Sigmoid colon (tissue), 7 donors: Measurements from ENCODE around the gene ZNF768. TPM values are rescaled to one million over a fixed set of nuclear protein-coding genes. Genes with fewer than 3 reads are reported as not detected.

ENCODE experiments used
- DNase-seq: peaks from one replicate; pipeline ENCODE4 v3.0.0-alpha.2; 2019
- H3K27ac ChIP-seq, 4 donors: fragments of 200-600 bp; sonication (generic); one replicate each; pipeline ENCODE4 v1.5.1; 2016 to 2019; ENCODE audit warnings: mild to moderate bottlenecking in 1 of 4
- H3K27me3 ChIP-seq, 3 donors: fragments of 200-600 bp; sonication (generic); one replicate each; pipeline ENCODE4 v1.5.1; 2019; ENCODE audit warnings: mild to moderate bottlenecking in 1 of 3
- H3K36me3 ChIP-seq, 4 donors: fragments of 200-600 bp; sonication (generic); one replicate each; pipeline ENCODE4 v1.5.1; 2016 to 2019
- H3K4me1 ChIP-seq, 4 donors: fragments of 200-600 bp; sonication (generic); one replicate each; pipeline ENCODE4 v1.5.1; 2017 to 2019
- H3K4me3 ChIP-seq, 4 donors: fragments of 200-600 bp; sonication (generic); one replicate each; pipeline ENCODE4 v1.5.1; 2017 to 2019; ENCODE audit warnings: mild to moderate bottlenecking in 2 of 4, moderate library complexity in 1 of 4
- H3K9me3 ChIP-seq, 4 donors: fragments of 200-600 bp in 3 of 4; sonication (generic) in 3 of 4; one replicate each; pipeline versions ENCODE4 v1.5.1 to v1.6.1; 2013 to 2019
- CTCF ChIP-seq, 4 experiments: fragments of 450-650 bp in 3 of 4; fragments of 200-600 bp in 1 of 4; IDR thresholded peaks; one replicate each; pipeline ENCODE4 v1.5.1; 2016 to 2019; ENCODE audit warnings: antibody characterized with exemption in 4 of 4, mild to moderate bottlenecking in 3 of 4, moderate library complexity in 2 of 4
- EP300 ChIP-seq, 4 donors: sonication (generic); formaldehyde crosslinking; IDR thresholded peaks; one replicate each; pipeline ENCODE4 v1.6.1; 2017; ENCODE audit warnings: antibody characterized with exemption in 4 of 4
- POLR2A ChIP-seq, 2 donors: fragments of 450-650 bp; IDR thresholded peaks; one replicate each; pipeline ENCODE4 v1.6.1; 2016; ENCODE audit warnings: antibody characterized with exemption in 2 of 2, mild to moderate bottlenecking in 2 of 2, moderate library complexity in 2 of 2
- POLR2AphosphoS5 ChIP-seq, 4 donors: sonication (generic); formaldehyde crosslinking; IDR thresholded peaks; one replicate each; pipeline ENCODE4 v1.6.1; 2017; ENCODE audit warnings: antibody characterized with exemption in 4 of 4
- WGBS, 2 donors: extraction: QIAGEN DNeasy Blood & Tissue Kit; methylation state at CpG; one replicate each; pipeline ENCODE4 v1.1.7; 2013; 5-methylcytosine and 5-hydroxymethylcytosine counted together
- intact Hi-C: fragments of 100-400 bp; cut with DNase I; formaldehyde crosslinking; loops from one replicate; pipeline ENCODE4 v1.15.1; 2023
- polyA plus RNA-seq, 3 donors: library from polyadenylated mRNA; stranded (reverse); fragments of 200-250 nt; gene quantifications; one replicate each; pipeline ENCODE4 v1.2.3, GENCODE V29; 2013
- total RNA-seq, 4 donors: library from RNA; depleted of rRNA; stranded (reverse); fragments of >200 nt; gene quantifications; one replicate each; pipeline ENCODE4 v1.1.0, GENCODE V29; 2016
- donor health status: healthy with polysubstance abuse.
- donor health status: Bipolar disorder and iron deficiency.
- donor health status: healthy.

The ZNF768 gene
- total and polyA plus RNA-seq, 7 donors: 32.4 to 61.0 (median 48.2) TPM

GRCh38 chr16:30527635-30528178, 1.3 kb upstream of the ZNF768 start:
- Histone ChIP-seq H3K36me3 (peaks cover 0 to 36% (median 7%) of the 10 kb centered on the region in 4 donors), H3K27me3 (no peaks in the 10 kb centered on the region), H3K27ac (peak overlapping the region; percentile 94 to 100 (median 100)), H3K9me3 (no peaks in the 10 kb centered on the region), H3K4me1 (peaks cover 0 to 27% (median 15%) of the 10 kb centered on the region in 4 donors), H3K4me3 (peak overlapping the region; percentile 10 to 88 (median 74))
- intact Hi-C loops: loop anchor here (2.0 to 5.0 kb wide), 2 partner anchors 80 to 129 kb away; partner anchors contain the start of gene SEPHS2
- TF ChIP-seq CTCF (IDR thresholded peaks at IDR 0.05): peak in 1 of 4 experiments; percentile 5
- TF ChIP-seq POLR2A (IDR thresholded peaks at IDR 0.05): no peak
- no peak for DNase-seq
- WGBS, 2 donors: 4 to 7% methylated on average over 14 of the region's 14 CpGs

GRCh38 chr16:30526823-30527634, 663 bp upstream of the ZNF768 start:
- DNase-seq: peak; percentile 99
- intact Hi-C loops: loop anchor here (2.0 to 5.0 kb wide), 2 partner anchors 80 to 130 kb away; partner anchors contain the start of gene SEPHS2
- Histone ChIP-seq H3K9me3 (no peaks in the 10 kb centered on the region), H3K36me3 (peaks cover 0 to 29% (median under 1%) of the 10 kb centered on the region in 4 donors), H3K4me1 (peaks cover 0 to 26% (median 14%) of the 10 kb centered on the region in 4 donors), H3K27me3 (no peaks in the 10 kb centered on the region), H3K27ac (peak overlapping the region; percentile 94 to 100 (median 100)), H3K4me3 (peak overlapping the region; percentile 61 to 88 (median 77))
- TF ChIP-seq POLR2AphosphoS5 (IDR thresholded peaks at IDR 0.05): peak; percentile 59 to 92 (median 78)
- TF ChIP-seq EP300 (IDR thresholded peaks at IDR 0.05): no peak
- TF ChIP-seq CTCF (IDR thresholded peaks at IDR 0.05): peak; percentile 20 to 40 (median 26)
- peak; percentile 50 to 66 for TF ChIP-seq POLR2A (IDR thresholded peaks at IDR 0.05)
- WGBS, 2 donors: 0% methylated on average over 79 of the region's 79 CpGs

GRCh38 chr16:30525844-30526136, 576 bp downstream of the ZNF768 start:
- intact Hi-C loops: loop anchor here (2.0 to 5.0 kb wide), 2 partner anchors 78 to 131 kb away; partner anchors contain the start of gene SEPHS2
- DNase-seq: no peak
- H3K27ac ChIP-seq: peak overlapping the region; percentile 94 to 100 (median 100)

More at GRCh38 chr16:30525844-30526136, 576 bp downstream of the ZNF768 start:
- no peak for TF ChIP-seq POLR2AphosphoS5 (IDR thresholded peaks at IDR 0.05)
- no peak for TF ChIP-seq EP300 (IDR thresholded peaks at IDR 0.05)
- no peak for TF ChIP-seq CTCF (IDR thresholded peaks at IDR 0.05)
- TF ChIP-seq POLR2A (IDR thresholded peaks at IDR 0.05): no peak
- 47 to 53% methylated on average over 4 of the region's 4 CpGs for WGBS, 2 donors
- H3K4me1 ChIP-seq: peaks cover 0 to 26% (median 14%) of the 10 kb centered on the region in 4 donors
- H3K9me3 ChIP-seq: no peaks in the 10 kb centered on the region
- no peaks in the 10 kb centered on the region for H3K27me3 ChIP-seq
- H3K4me3 ChIP-seq: peak overlapping the region; percentile 61 to 88 (median 77)
- H3K36me3 ChIP-seq: peaks cover 0 to 17% (median 0%) of the 10 kb centered on the region in 4 donors
